Measurements from ENCODE around the gene PTK6. TPM values are rescaled to one million over a fixed set of nuclear protein-coding genes. Genes with fewer than 3 reads are reported as not detected.

Gene PTK6
- total RNA-seq, 1 donor from 2014 or later: 4.9 TPM

GRCh38 chr20:63495167-63495720, 41.9 kb downstream of the PTK6 start:
- no peak overlapping the region for H3K27ac ChIP-seq
- H3K9me3 ChIP-seq: no peaks in the 10 kb centered on the region
- intact Hi-C loops (cut with DNase I): no loop called here
- H3K4me1 ChIP-seq: peaks cover 11% of the 10 kb centered on the region
- DNase-seq (no peak), ATAC-seq (no peak)
- H3K27me3 ChIP-seq: peaks cover 44% of the 10 kb centered on the region
- H3K4me3 ChIP-seq: no peak overlapping the region
- no peaks in the 10 kb centered on the region for H3K36me3 ChIP-seq
- TF ChIP-seq CTCF (IDR thresholded peaks at IDR 0.05): no peak

GRCh38 chr20:63494420-63495166, 42.6 kb downstream of the PTK6 start:
- no peak for TF ChIP-seq CTCF (IDR thresholded peaks at IDR 0.05)
- no peak overlapping the region for H3K27ac ChIP-seq
- no peak overlapping the region for H3K4me3 ChIP-seq
- no peak for ATAC-seq
- DNase-seq: no peak
- H3K27me3 ChIP-seq: peaks cover 42% of the 10 kb centered on the region
- intact Hi-C loops (cut with DNase I): no loop called here
- no peaks in the 10 kb centered on the region for H3K9me3 ChIP-seq
- H3K4me1 ChIP-seq: peaks cover 11% of the 10 kb centered on the region
- no peaks in the 10 kb centered on the region for H3K36me3 ChIP-seq

- ATAC-seq (no peak), DNase-seq (no peak)
- H3K36me3 ChIP-seq: no peaks in the 10 kb centered on the region
- intact Hi-C loops (cut with DNase I): no loop called here
- H3K4me1 ChIP-seq: peaks cover 8% of the 10 kb centered on the region
- no peak for TF ChIP-seq CTCF (IDR thresholded peaks at IDR 0.05)
- no peaks in the 10 kb centered on the region for H3K9me3 ChIP-seq
- H3K27ac ChIP-seq: no peak overlapping the region
- H3K4me3 ChIP-seq: no peak overlapping the region
- peaks cover 42% of the 10 kb centered on the region for H3K27me3 ChIP-seq
These were observed 43.1 kb downstream of the PTK6 start for GRCh38 chr20:63494084-63494419.

GRCh38 chr20:63493563-63494020, 43.6 kb downstream of the PTK6 start:
- H3K4me1 ChIP-seq: peaks cover 8% of the 10 kb centered on the region
- no peak overlapping the region for H3K27ac ChIP-seq
- no peaks in the 10 kb centered on the region for H3K9me3 ChIP-seq
- ATAC-seq (no peak), DNase-seq (no peak)
- H3K4me3 ChIP-seq: no peak overlapping the region
- no peak for TF ChIP-seq CTCF (IDR thresholded peaks at IDR 0.05)
- intact Hi-C loops (cut with DNase I): no loop called here
- H3K27me3 ChIP-seq: peaks cover 47% of the 10 kb centered on the region
- no peaks in the 10 kb centered on the region for H3K36me3 ChIP-seq

- no peak for DNase-seq
- peaks cover 45% of the 10 kb centered on the region for H3K27me3 ChIP-seq
- intact Hi-C loops (cut with DNase I): no loop called here
These were observed 44.2 kb downstream of the PTK6 start for GRCh38 chr20:63492982-63493381.

More at GRCh38 chr20:63492982-63493381, 44.2 kb downstream of the PTK6 start:
- H3K9me3 ChIP-seq: no peaks in the 10 kb centered on the region
- no peak overlapping the region for H3K4me3 ChIP-seq
- H3K4me1 ChIP-seq: peaks cover 8% of the 10 kb centered on the region
- TF ChIP-seq CTCF (IDR thresholded peaks at IDR 0.05): no peak
- ATAC-seq: no peak
- no peak overlapping the region for H3K27ac ChIP-seq
- H3K36me3 ChIP-seq: no peaks in the 10 kb centered on the region

Measured in upper lobe of right lung (tissue), 1 donor.